ENCODE results near the gene ADAD2.
"Not testable (repeated sequence)": the region's sequence is repeated elsewhere in the genome, so short reads cannot be mapped to it uniquely, and the experiment has no call there.

The ADAD2 gene

GRCh38 chr16:84194018-84194417 is 3.1 kb downstream of the ADAD2 start:
- Mint-ChIP-seq H3K4me1 (peaks cover 6% of the 10 kb centered on the region), H3K9me3 (no peaks in the 10 kb centered on the region), H3K27me3 (peaks cover 20% of the 10 kb centered on the region), H3K4me3 (peak overlapping the region; percentile 52), H3K36me3 (ENCODE audit: insufficient read depth) (no peaks in the 10 kb centered on the region), H3K27ac (ENCODE audit: low read depth) (no peak overlapping the region)
- no peak for ATAC-seq (replicated peaks; ENCODE audit: extremely low read depth, poor library complexity, severe bottlenecking)
- no peak for DNase-seq (ENCODE audit: low spot score in 2 of 2)

GRCh38 chr16:84194470-84195200 is 3.7 kb downstream of the ADAD2 start:
- peak overlapping the region; percentile 52 for H3K4me3 Mint-ChIP-seq
- H3K4me1 Mint-ChIP-seq: peaks cover 6% of the 10 kb centered on the region
- no peak overlapping the region for H3K27ac Mint-ChIP-seq (ENCODE audit: low read depth)
- no peaks in the 10 kb centered on the region for H3K36me3 Mint-ChIP-seq (ENCODE audit: insufficient read depth)
- ATAC-seq (replicated peaks; ENCODE audit: extremely low read depth, poor library complexity, severe bottlenecking) (no peak), DNase-seq (ENCODE audit: low spot score in 2 of 2) (no peak)
- peaks cover 22% of the 10 kb centered on the region for H3K27me3 Mint-ChIP-seq
- H3K9me3 Mint-ChIP-seq: no peaks in the 10 kb centered on the region

GRCh38 chr16:84195201-84196093 is 4.5 kb downstream of the ADAD2 start:
- Mint-ChIP-seq H3K4me3 (no peak overlapping the region), H3K9me3 (no peaks in the 10 kb centered on the region), H3K27me3 (peaks cover 22% of the 10 kb centered on the region), H3K27ac (ENCODE audit: low read depth) (no peak overlapping the region), H3K36me3 (ENCODE audit: insufficient read depth) (no peaks in the 10 kb centered on the region), H3K4me1 (peaks cover 6% of the 10 kb centered on the region)
- no peak for DNase-seq (ENCODE audit: low spot score in 2 of 2)
- no peak for ATAC-seq (replicated peaks; ENCODE audit: extremely low read depth, poor library complexity, severe bottlenecking)

GRCh38 chr16:84196101-84196500 is 5.1 kb downstream of the ADAD2 start:
- no peak for ATAC-seq (replicated peaks; ENCODE audit: extremely low read depth, poor library complexity, severe bottlenecking)
- H3K4me3 Mint-ChIP-seq: no peak overlapping the region
- H3K27ac Mint-ChIP-seq (ENCODE audit: low read depth): no peak overlapping the region
- no peaks in the 10 kb centered on the region for H3K9me3 Mint-ChIP-seq
- peaks cover 22% of the 10 kb centered on the region for H3K27me3 Mint-ChIP-seq
- peaks cover 6% of the 10 kb centered on the region for H3K4me1 Mint-ChIP-seq
- no peaks in the 10 kb centered on the region for H3K36me3 Mint-ChIP-seq (ENCODE audit: insufficient read depth)
- no peak for DNase-seq (ENCODE audit: low spot score in 2 of 2)

- Mint-ChIP-seq H3K4me3 (no peak overlapping the region), H3K4me1 (peaks cover 6% of the 10 kb centered on the region)
- no peak for DNase-seq (ENCODE audit: low spot score in 2 of 2)
Measured at GRCh38 chr16:84196727-84197394, 5.9 kb downstream of the ADAD2 start.

GRCh38 chr16:84197466-84198128 is 6.6 kb downstream of the ADAD2 start:
- no peak overlapping the region for H3K4me3 Mint-ChIP-seq
- no peak overlapping the region for H3K27ac Mint-ChIP-seq (ENCODE audit: low read depth)
- ATAC-seq (replicated peaks; ENCODE audit: extremely low read depth, poor library complexity, severe bottlenecking) (no peak), DNase-seq (ENCODE audit: low spot score in 2 of 2) (no peak)
- peaks cover 6% of the 10 kb centered on the region for H3K4me1 Mint-ChIP-seq
- H3K36me3 Mint-ChIP-seq (ENCODE audit: insufficient read depth): no peaks in the 10 kb centered on the region
- peaks cover 22% of the 10 kb centered on the region for H3K27me3 Mint-ChIP-seq
- H3K9me3 Mint-ChIP-seq: no peaks in the 10 kb centered on the region

More at GRCh38 chr16:84196727-84197394, 5.9 kb downstream of the ADAD2 start:
- peaks cover 22% of the 10 kb centered on the region for H3K27me3 Mint-ChIP-seq
- no peaks in the 10 kb centered on the region for H3K9me3 Mint-ChIP-seq
- ATAC-seq (replicated peaks; ENCODE audit: extremely low read depth, poor library complexity, severe bottlenecking): no peak
- H3K27ac Mint-ChIP-seq (ENCODE audit: low read depth): no peak overlapping the region
- H3K36me3 Mint-ChIP-seq (ENCODE audit: insufficient read depth): no peaks in the 10 kb centered on the region

- no peak for DNase-seq (ENCODE audit: low spot score in 2 of 2)
- Mint-ChIP-seq H3K4me3 (no peak overlapping the region), H3K9me3 (no peaks in the 10 kb centered on the region), H3K27me3 (peaks cover 22% of the 10 kb centered on the region), H3K27ac (ENCODE audit: low read depth) (no peak overlapping the region), H3K36me3 (ENCODE audit: insufficient read depth) (no peaks in the 10 kb centered on the region), H3K4me1 (peaks cover 6% of the 10 kb centered on the region)
- ATAC-seq (replicated peaks; ENCODE audit: extremely low read depth, poor library complexity, severe bottlenecking): no peak
Measured at GRCh38 chr16:84198401-84198800, 7.4 kb downstream of the ADAD2 start.

- ATAC-seq (replicated peaks; ENCODE audit: extremely low read depth, poor library complexity, severe bottlenecking): no peak
- no peaks in the 10 kb centered on the region for H3K9me3 Mint-ChIP-seq
- H3K27ac Mint-ChIP-seq (ENCODE audit: low read depth): no peak overlapping the region
- peaks cover 6% of the 10 kb centered on the region for H3K4me1 Mint-ChIP-seq
- H3K4me3 Mint-ChIP-seq: no peak overlapping the region
- no peak for DNase-seq (ENCODE audit: low spot score in 2 of 2)
- H3K27me3 Mint-ChIP-seq: peaks cover 22% of the 10 kb centered on the region
- no peaks in the 10 kb centered on the region for H3K36me3 Mint-ChIP-seq (ENCODE audit: insufficient read depth)
Measured at GRCh38 chr16:84199097-84199496, 8.1 kb downstream of the ADAD2 start.

GRCh38 chr16:84199861-84200260 is 8.9 kb downstream of the ADAD2 start:
- Mint-ChIP-seq H3K27ac (ENCODE audit: low read depth) (no peak overlapping the region), H3K4me3 (no peak overlapping the region)
- DNase-seq (ENCODE audit: low spot score in 2 of 2): no peak

GRCh38 chr16:84204551-84204950 is 13.6 kb downstream of the ADAD2 start:
- not testable (repeated sequence) for DNase-seq (ENCODE audit: low spot score in 2 of 2); H3K36me3 Mint-ChIP-seq (ENCODE audit: insufficient read depth)

More at GRCh38 chr16:84199861-84200260, 8.9 kb downstream of the ADAD2 start:
- no peaks in the 10 kb centered on the region for H3K36me3 Mint-ChIP-seq (ENCODE audit: insufficient read depth)
- H3K27me3 Mint-ChIP-seq: peaks cover 22% of the 10 kb centered on the region
- no peaks in the 10 kb centered on the region for H3K9me3 Mint-ChIP-seq
- no peaks in the 10 kb centered on the region for H3K4me1 Mint-ChIP-seq
- ATAC-seq (replicated peaks; ENCODE audit: extremely low read depth, poor library complexity, severe bottlenecking): no peak

GRCh38 chr16:84205123-84205522 is 14.2 kb downstream of the ADAD2 start:
- not testable (repeated sequence) for H3K4me3 Mint-ChIP-seq; H3K4me1 Mint-ChIP-seq; H3K9me3 Mint-ChIP-seq; H3K27ac Mint-ChIP-seq (ENCODE audit: low read depth); H3K36me3 Mint-ChIP-seq (ENCODE audit: insufficient read depth); DNase-seq (ENCODE audit: low spot score in 2 of 2); ATAC-seq (replicated peaks; ENCODE audit: extremely low read depth, poor library complexity, severe bottlenecking); H3K27me3 Mint-ChIP-seq

More at GRCh38 chr16:84204551-84204950, 13.6 kb downstream of the ADAD2 start:
- not testable (repeated sequence) for H3K4me3 Mint-ChIP-seq; H3K27me3 Mint-ChIP-seq; ATAC-seq (replicated peaks; ENCODE audit: extremely low read depth, poor library complexity, severe bottlenecking); H3K4me1 Mint-ChIP-seq; H3K27ac Mint-ChIP-seq (ENCODE audit: low read depth); H3K9me3 Mint-ChIP-seq

Measured in central memory CD8-positive, alpha-beta T cell (primary cell).